Central memory CD8-positive, alpha-beta T cell (primary cell): ENCODE results near the gene CALM3.
"Not testable (repeated sequence)": the region's sequence is repeated elsewhere in the genome, so short reads cannot be mapped to it uniquely, and the experiment has no call there.

ENCODE experiments used
- ATAC-seq: fragments of 150-1000 bp; cut with Tn5 transposase; replicated peaks from 2 replicates; pipeline ENCODE4 v1.10.0; 2022; ENCODE audit warnings: mild to moderate bottlenecking, moderate FRiP score, moderate number of reproducible peaks; ENCODE audit not compliant: poor library complexity, severe bottlenecking; ENCODE audit errors: extremely low read depth
- DNase-seq, 2 donors: peaks; one replicate each; pipeline ENCODE4 v3.0.0; 2021; ENCODE audit warnings: low spot score in 2 of 2
- H3K27ac Mint-ChIP-seq: one replicate; pipeline ENCODE4 v1.8.0; 2022; ENCODE audit warnings: low read depth, mild to moderate bottlenecking, moderate library complexity, mixed read lengths
- H3K27me3 Mint-ChIP-seq: one replicate; pipeline ENCODE4 v1.8.0; 2022; ENCODE audit warnings: mixed read lengths
- H3K36me3 Mint-ChIP-seq: one replicate; pipeline ENCODE4 v1.8.0; 2022; ENCODE audit warnings: mild to moderate bottlenecking, moderate library complexity, mixed read lengths; ENCODE audit not compliant: insufficient read depth
- H3K4me1 Mint-ChIP-seq: one replicate; pipeline ENCODE4 v1.8.0; 2022; ENCODE audit warnings: mixed read lengths
- H3K4me3 Mint-ChIP-seq: one replicate; pipeline ENCODE4 v1.8.0; 2022; ENCODE audit warnings: mild to moderate bottlenecking, moderate library complexity, mixed read lengths
- H3K9me3 Mint-ChIP-seq: one replicate; pipeline ENCODE4 v1.8.0; 2022; ENCODE audit warnings: mixed read lengths

The CALM3 gene

GRCh38 chr19:46623915-46624502, 22.9 kb downstream of the CALM3 start:
- Mint-ChIP-seq H3K9me3 (no peaks in the 10 kb centered on the region), H3K36me3 (peaks cover 5% of the 10 kb centered on the region), H3K4me1 (no peaks in the 10 kb centered on the region), H3K27me3 (peaks cover 29% of the 10 kb centered on the region), H3K27ac (no peak overlapping the region), H3K4me3 (no peak overlapping the region)
- no peak for ATAC-seq
- no peak for DNase-seq

- no peaks in the 10 kb centered on the region for H3K9me3 Mint-ChIP-seq
- no peak within 1 kb of the TSS for H3K4me3 Mint-ChIP-seq
- no peak for ATAC-seq
- no peak within 1 kb of the TSS for H3K27ac Mint-ChIP-seq
- peaks cover 1% of the 10 kb centered on the region for H3K36me3 Mint-ChIP-seq
- H3K4me1 Mint-ChIP-seq, result no peaks in the 10 kb centered on the region
- H3K27me3 Mint-ChIP-seq, result peaks cover 35% of the 10 kb centered on the region
- DNase-seq, result no peak
Observed at GRCh38 chr19:46624958-46625661, 24.0 kb downstream of the CALM3 start, which contains the start of gene PTGIR. Gene PTGIR, minus strand, starts transcription at chr19:46625089. Its CDS starts 864 bp downstream, at chr19:46624225.

GRCh38 chr19:46625731-46626130, 24.6 kb downstream of the CALM3 start:
- H3K4me1 Mint-ChIP-seq, result no peaks in the 10 kb centered on the region
- H3K27ac Mint-ChIP-seq, result no peak overlapping the region

GRCh38 chr19:46626446-46626845, 25.3 kb downstream of the CALM3 start:
- no peak overlapping the region for H3K27ac Mint-ChIP-seq
- ATAC-seq, result no peak
- H3K36me3 Mint-ChIP-seq, result peaks cover 3% of the 10 kb centered on the region
- no peaks in the 10 kb centered on the region for H3K9me3 Mint-ChIP-seq
- H3K4me3 Mint-ChIP-seq, result no peak overlapping the region
- peaks cover 41% of the 10 kb centered on the region for H3K27me3 Mint-ChIP-seq
- no peak for DNase-seq
- H3K4me1 Mint-ChIP-seq, result no peaks in the 10 kb centered on the region

More at GRCh38 chr19:46625731-46626130, 24.6 kb downstream of the CALM3 start:
- ATAC-seq (no peak), DNase-seq (no peak)
- Mint-ChIP-seq H3K9me3 (no peaks in the 10 kb centered on the region), H3K4me3 (no peak overlapping the region), H3K36me3 (peaks cover 3% of the 10 kb centered on the region), H3K27me3 (peaks cover 39% of the 10 kb centered on the region)

GRCh38 chr19:46628970-46629369, 27.8 kb downstream of the CALM3 start:
- H3K9me3 Mint-ChIP-seq, H3K27ac Mint-ChIP-seq, DNase-seq, H3K4me3 Mint-ChIP-seq, H3K36me3 Mint-ChIP-seq, ATAC-seq: not testable (repeated sequence)
- Mint-ChIP-seq H3K27me3 (peaks cover 38% of the 10 kb centered on the region), H3K4me1 (peaks cover 11% of the 10 kb centered on the region)

GRCh38 chr19:46629546-46630025, 28.5 kb downstream of the CALM3 start:
- H3K4me1 Mint-ChIP-seq, result peaks cover 11% of the 10 kb centered on the region
- H3K4me3 Mint-ChIP-seq, result no peak overlapping the region
- peaks cover 34% of the 10 kb centered on the region for H3K27me3 Mint-ChIP-seq
- no peak overlapping the region for H3K27ac Mint-ChIP-seq
- H3K36me3 Mint-ChIP-seq, result peaks cover 3% of the 10 kb centered on the region
- ATAC-seq, result no peak
- no peak for DNase-seq
- no peaks in the 10 kb centered on the region for H3K9me3 Mint-ChIP-seq

GRCh38 chr19:46630586-46631205, 29.6 kb downstream of the CALM3 start:
- Mint-ChIP-seq H3K4me3 (no peak overlapping the region), H3K36me3 (peaks cover 4% of the 10 kb centered on the region), H3K4me1 (peaks cover 11% of the 10 kb centered on the region), H3K27me3 (peaks cover 24% of the 10 kb centered on the region), H3K9me3 (no peaks in the 10 kb centered on the region), H3K27ac (no peak overlapping the region)
- ATAC-seq, result no peak
- DNase-seq, result no peak

- ATAC-seq (no peak), DNase-seq (no peak)
- H3K36me3 Mint-ChIP-seq, result peaks cover 6% of the 10 kb centered on the region
- H3K27ac Mint-ChIP-seq, result no peak overlapping the region
- H3K4me3 Mint-ChIP-seq, result no peak overlapping the region
- peaks cover 11% of the 10 kb centered on the region for H3K4me1 Mint-ChIP-seq
- peaks cover 24% of the 10 kb centered on the region for H3K27me3 Mint-ChIP-seq
- no peaks in the 10 kb centered on the region for H3K9me3 Mint-ChIP-seq
Observed at GRCh38 chr19:46631481-46631880, 30.4 kb downstream of the CALM3 start.

GRCh38 chr19:46633130-46633529, 32.0 kb downstream of the CALM3 start:
- DNase-seq, result no peak
- Mint-ChIP-seq H3K27me3 (peaks cover 24% of the 10 kb centered on the region), H3K27ac (peak overlapping the region; percentile 72), H3K9me3 (no peaks in the 10 kb centered on the region), H3K4me1 (peaks cover 11% of the 10 kb centered on the region), H3K4me3 (peak overlapping the region; percentile 58), H3K36me3 (peaks cover 4% of the 10 kb centered on the region)
- no peak for ATAC-seq

GRCh38 chr19:46634045-46634655, 33.0 kb downstream of the CALM3 start:
- DNase-seq, result peak; percentile 78 to 88
- ATAC-seq, result peak; percentile 60
- peak overlapping the region; percentile 72 for H3K27ac Mint-ChIP-seq
- peaks cover 24% of the 10 kb centered on the region for H3K27me3 Mint-ChIP-seq
- H3K36me3 Mint-ChIP-seq, result peaks cover 4% of the 10 kb centered on the region
- H3K9me3 Mint-ChIP-seq, result no peaks in the 10 kb centered on the region
- H3K4me1 Mint-ChIP-seq, result peaks cover 11% of the 10 kb centered on the region
- peak overlapping the region; percentile 58 for H3K4me3 Mint-ChIP-seq

GRCh38 chr19:46634656-46635218, 33.6 kb downstream of the CALM3 start:
- H3K36me3 Mint-ChIP-seq, result peaks cover 4% of the 10 kb centered on the region
- H3K4me3 Mint-ChIP-seq, result peak overlapping the region; percentile 35
- H3K9me3 Mint-ChIP-seq, result no peaks in the 10 kb centered on the region
- peaks cover 22% of the 10 kb centered on the region for H3K27me3 Mint-ChIP-seq
- no peak for DNase-seq
- ATAC-seq, result no peak
- peaks cover 11% of the 10 kb centered on the region for H3K4me1 Mint-ChIP-seq
- no peak overlapping the region for H3K27ac Mint-ChIP-seq
